Astrocyte of the cerebellum (primary cell): ENCODE measurements around the gene BABAM1.
"Not testable (repeated sequence)": the region's sequence is repeated elsewhere in the genome, so short reads cannot be mapped to it uniquely, and the experiment has no call there.

Experiments used
- DNase-seq: peaks from one replicate; pipeline ENCODE4 v3.0.0-alpha.2; 2011; ENCODE audit warnings: low read depth
- H3K4me3 ChIP-seq: 2 replicates; pipeline ENCODE4 v1.5.1; 2011; ENCODE audit warnings: mild to moderate bottlenecking, low read depth, low read length, moderate library complexity
- CTCF ChIP-seq: IDR thresholded peaks from 2 replicates; pipeline ENCODE4 v1.5.1; 2012; ENCODE audit warnings: low read length, low read depth, moderate library complexity, mild to moderate bottlenecking; ENCODE audit errors: missing control alignments
- in situ Hi-C: cut with HindIII; loops from 2 replicates; pipeline ENCODE4 v1.10.0; 2017; ENCODE audit warnings: low sequenced_read_pairs

BABAM1 gene

DNA sequence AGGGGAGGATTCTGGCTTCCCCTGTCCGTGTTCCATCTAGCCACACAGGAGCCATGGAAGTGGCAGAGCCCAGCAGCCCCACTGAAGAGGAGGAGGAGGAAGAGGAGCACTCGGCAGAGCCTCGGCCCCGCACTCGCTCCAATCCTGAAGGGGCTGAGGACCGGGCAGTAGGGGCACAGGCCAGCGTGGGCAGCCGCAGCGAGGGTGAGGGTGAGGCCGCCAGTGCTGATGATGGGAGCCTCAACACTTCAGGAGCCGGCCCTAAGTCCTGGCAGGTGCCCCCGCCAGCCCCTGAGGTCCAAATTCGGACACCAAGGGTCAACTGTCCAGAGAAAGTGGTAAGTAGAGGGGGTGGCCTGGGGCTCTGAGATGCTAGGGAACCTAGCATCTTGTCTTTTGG lies 1.5 kb downstream of the BABAM1 start:
- TF ChIP-seq CTCF: no peak
- in situ Hi-C loops: no loop called here
- H3K4me3 ChIP-seq: no peak overlapping the region
- DNase-seq: no peak

- DNase-seq, in situ Hi-C loops, H3K4me3 ChIP-seq: not testable (repeated sequence)
These were observed 7.6 kb downstream of the BABAM1 start for GRCh38 chr19:17274892-17275291.

DNA sequence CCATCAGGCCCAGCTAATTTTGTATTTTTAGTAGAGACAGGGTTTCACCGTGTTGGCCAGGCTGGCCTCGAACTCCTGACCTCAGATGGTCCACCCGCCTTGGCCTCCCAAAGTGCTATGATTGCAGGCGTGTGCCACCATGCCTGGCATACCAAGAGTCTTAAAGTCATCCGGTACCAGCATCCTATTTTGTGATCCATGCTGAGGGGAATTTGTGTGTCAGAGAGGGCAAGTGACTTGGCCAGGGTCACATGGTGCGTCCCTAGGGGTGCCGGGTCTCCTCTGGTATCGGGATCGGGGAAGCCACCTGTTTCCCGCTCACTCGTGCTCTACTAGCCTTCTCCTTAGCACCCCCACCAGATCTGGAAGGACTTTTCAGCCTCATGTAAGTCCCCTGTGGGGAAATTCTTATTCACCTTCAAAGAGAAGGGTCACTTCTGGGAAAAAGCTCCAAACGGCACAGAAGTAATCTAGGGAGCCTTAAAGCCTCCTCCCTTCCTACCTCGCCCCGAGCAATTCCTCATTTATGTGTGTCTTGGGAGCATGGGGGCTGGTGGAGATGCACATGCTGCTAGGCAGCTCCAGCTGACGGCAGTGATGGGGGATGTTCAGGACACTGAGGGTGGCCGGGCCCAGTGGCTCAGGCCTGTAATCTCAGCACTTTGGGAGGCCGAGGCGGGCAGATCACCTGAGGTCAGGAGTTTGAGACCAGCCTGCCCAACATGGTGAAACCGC lies 8.4 kb downstream of the BABAM1 start:
- no peak for TF ChIP-seq CTCF
- H3K4me3 ChIP-seq: no peak overlapping the region
- in situ Hi-C loops: no loop called here
- no peak for DNase-seq

- in situ Hi-C loops: no loop called here
- DNase-seq: no peak
- no peak for TF ChIP-seq CTCF
- H3K4me3 ChIP-seq: no peak overlapping the region
These were observed 12.2 kb downstream of the BABAM1 start for GRCh38 chr19:17279436-17279835.

GRCh38 chr19:17281391-17282304 lies 14.4 kb downstream of the BABAM1 start, which contains the start of gene ANKLE1:
ANKLE1 (plus strand) TSS chr19:17281901; CDS start chr19:17281921, 20 bp downstream.
- in situ Hi-C loops: no loop called here
- peak within 1 kb of the TSS; percentile 33 for H3K4me3 ChIP-seq
- no peak for TF ChIP-seq CTCF
- DNase-seq: no peak

- in situ Hi-C loops: no loop called here
- peak; percentile 18 for DNase-seq
- TF ChIP-seq CTCF: peak; percentile 88
- H3K4me3 ChIP-seq: peak overlapping the region; percentile 27
These were observed 15.4 kb downstream of the BABAM1 start for GRCh38 chr19:17282488-17283125.
